C4-2B (cell line): ENCODE data around the gene DNAJC11.

ENCODE experiments used
- CTCF ChIP-seq: fragments of 450-650 bp; conservative IDR thresholded peaks from 2 replicates; pipeline ENCODE4 v1.5.1; 2017; ENCODE audit warnings: mild to moderate bottlenecking
- ZFX ChIP-seq: fragments of 450-650 bp; IDR thresholded peaks from 2 replicates; pipeline ENCODE4 v1.6.1; 2017

DNA sequence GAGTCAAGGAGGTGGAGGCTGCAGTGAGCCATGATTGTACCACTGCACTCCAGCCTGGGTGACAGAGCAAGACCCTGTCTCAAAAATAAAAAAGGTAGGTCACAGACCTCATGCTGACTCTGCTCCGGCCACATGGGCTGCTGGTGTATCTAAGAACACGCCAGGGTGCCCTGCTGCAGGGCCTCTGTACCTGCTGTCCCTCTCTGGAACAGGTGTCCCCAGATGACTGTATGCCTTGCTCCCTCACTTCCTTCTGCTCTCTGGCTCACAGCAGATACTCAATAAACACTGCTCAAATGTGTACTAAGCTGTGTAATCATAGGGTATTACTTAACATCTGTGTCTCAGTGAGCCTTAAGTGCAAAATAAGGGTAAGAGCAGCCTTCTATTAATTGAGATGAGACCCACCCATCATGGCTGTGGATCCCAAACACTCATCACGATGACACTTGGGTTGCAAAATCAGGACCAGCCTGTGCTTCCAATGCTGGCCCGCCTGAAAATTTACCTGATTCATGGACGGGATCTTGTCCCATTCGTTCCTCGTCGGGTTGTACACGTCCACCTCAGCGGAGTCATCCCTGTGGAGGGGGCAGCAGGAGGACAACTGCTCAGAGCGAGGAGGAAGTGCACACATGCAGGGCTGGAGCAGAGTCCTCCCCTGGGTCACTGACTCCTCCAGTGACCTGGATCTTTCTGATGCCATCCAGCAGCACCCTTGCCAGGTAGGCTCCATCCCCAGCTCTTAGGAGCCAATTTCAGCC lies 106.5 kb downstream of the DNAJC11 start:
- TF ChIP-seq CTCF (no peak), ZFX (no peak)
